A549 (cell line): ENCODE data around the gene CMTR1.

Experiments
- MYC ChIP-seq: IDR thresholded peaks from 2 replicates; pipeline ENCODE4 v1.6.1; 2012; ENCODE audit warnings: mild to moderate bottlenecking, inconsistent platforms, low read length, improper control_type of control experiment, borderline replicate concordance
- RAD21 ChIP-seq, 2 experiments: fragments of >200 bp in 1 of 2; sonication (Bioruptor Twin) in 1 of 2; formaldehyde crosslinking in 1 of 2; IDR thresholded peaks in 1 of 2; conservative IDR thresholded peaks in 1 of 2; 2 replicates in 1 of 2; 3 replicates in 1 of 2; pipeline ENCODE4 v1.6.1; 2012 to 2018; ENCODE audit warnings: inconsistent platforms in 1 of 2
- TF ChIP-seq, protein P1 (sequence below): fragments of 200-600 bp; sonication (generic); IDR thresholded peaks from 2 replicates; pipeline ENCODE4 v1.6.1; 2016; ENCODE audit warnings: antibody characterized with exemption, mild to moderate bottlenecking, moderate library complexity

DNA sequence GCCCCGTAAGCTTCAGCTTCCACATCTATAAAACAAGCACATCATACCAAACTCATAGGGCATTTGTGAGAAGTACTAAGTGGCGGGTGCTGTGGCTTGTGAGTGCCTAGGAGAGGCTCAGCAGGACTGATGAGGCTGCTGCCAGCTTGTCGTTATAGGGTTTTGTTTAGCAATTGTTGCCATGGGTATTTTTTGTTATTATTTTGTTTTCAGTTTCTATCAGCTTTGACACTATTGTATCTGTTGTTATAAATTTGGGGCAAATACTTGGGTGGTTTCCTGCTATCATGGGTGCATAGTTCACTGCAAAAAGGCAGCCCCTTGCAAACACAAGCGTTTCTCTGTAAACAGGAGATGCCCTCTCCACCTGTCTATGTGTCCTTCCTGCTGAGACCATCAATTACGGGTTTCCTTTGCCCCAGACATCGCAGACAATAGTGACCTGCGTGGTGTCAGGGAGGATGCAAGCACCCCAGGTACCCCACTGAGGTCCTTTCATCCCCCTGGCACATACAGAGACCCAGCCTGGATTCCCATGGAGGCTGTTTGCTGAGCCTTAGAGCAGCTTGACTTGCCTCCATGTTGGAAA is 69.8 kb downstream of the CMTR1 start:
- no peak for TF ChIP-seq RAD21 (conservative IDR thresholded peaks at IDR 0.05 in 1 of 2, IDR thresholded peaks at IDR 0.05 in 1 of 2)
- TF ChIP-seq MYC = no peak
- TF ChIP-seq, protein P1, sequence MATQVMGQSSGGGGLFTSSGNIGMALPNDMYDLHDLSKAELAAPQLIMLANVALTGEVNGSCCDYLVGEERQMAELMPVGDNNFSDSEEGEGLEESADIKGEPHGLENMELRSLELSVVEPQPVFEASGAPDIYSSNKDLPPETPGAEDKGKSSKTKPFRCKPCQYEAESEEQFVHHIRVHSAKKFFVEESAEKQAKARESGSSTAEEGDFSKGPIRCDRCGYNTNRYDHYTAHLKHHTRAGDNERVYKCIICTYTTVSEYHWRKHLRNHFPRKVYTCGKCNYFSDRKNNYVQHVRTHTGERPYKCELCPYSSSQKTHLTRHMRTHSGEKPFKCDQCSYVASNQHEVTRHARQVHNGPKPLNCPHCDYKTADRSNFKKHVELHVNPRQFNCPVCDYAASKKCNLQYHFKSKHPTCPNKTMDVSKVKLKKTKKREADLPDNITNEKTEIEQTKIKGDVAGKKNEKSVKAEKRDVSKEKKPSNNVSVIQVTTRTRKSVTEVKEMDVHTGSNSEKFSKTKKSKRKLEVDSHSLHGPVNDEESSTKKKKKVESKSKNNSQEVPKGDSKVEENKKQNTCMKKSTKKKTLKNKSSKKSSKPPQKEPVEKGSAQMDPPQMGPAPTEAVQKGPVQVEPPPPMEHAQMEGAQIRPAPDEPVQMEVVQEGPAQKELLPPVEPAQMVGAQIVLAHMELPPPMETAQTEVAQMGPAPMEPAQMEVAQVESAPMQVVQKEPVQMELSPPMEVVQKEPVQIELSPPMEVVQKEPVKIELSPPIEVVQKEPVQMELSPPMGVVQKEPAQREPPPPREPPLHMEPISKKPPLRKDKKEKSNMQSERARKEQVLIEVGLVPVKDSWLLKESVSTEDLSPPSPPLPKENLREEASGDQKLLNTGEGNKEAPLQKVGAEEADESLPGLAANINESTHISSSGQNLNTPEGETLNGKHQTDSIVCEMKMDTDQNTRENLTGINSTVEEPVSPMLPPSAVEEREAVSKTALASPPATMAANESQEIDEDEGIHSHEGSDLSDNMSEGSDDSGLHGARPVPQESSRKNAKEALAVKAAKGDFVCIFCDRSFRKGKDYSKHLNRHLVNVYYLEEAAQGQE = no peak
